ENCODE measurements around the gene ABLIM1. TPM values are rescaled to one million over a fixed set of nuclear protein-coding genes. Genes with fewer than 3 reads are reported as not detected.

The ABLIM1 gene
- total RNA-seq, 1 donor from 2014 or later = 70.0 TPM

- H4K20me1 ChIP-seq (ENCODE audit: insufficient read depth, low read length) = no peaks in the 10 kb centered on the region
- peaks cover 24% of the 10 kb centered on the region for H3K4me1 ChIP-seq (ENCODE audit: insufficient read depth, low read length)
- Mint-ChIP-seq H3K27ac (ENCODE audit: unreplicated experiment) (peak overlapping the region; percentile 48), H3K27me3 (ENCODE audit: low read depth, unreplicated experiment) (no peaks in the 10 kb centered on the region), H3K36me3 (ENCODE audit: low read depth, unreplicated experiment) (peaks cover 10% of the 10 kb centered on the region), H3K9me3 (ENCODE audit: unreplicated experiment) (peaks cover 4% of the 10 kb centered on the region), H3K4me3 (ENCODE audit: unreplicated experiment) (no peak overlapping the region), H3K4me1 (ENCODE audit: low read depth, unreplicated experiment) (peaks cover 39% of the 10 kb centered on the region)
- no peaks in the 10 kb centered on the region for H3K36me3 ChIP-seq (ENCODE audit: insufficient read depth, low read length)
- no peak overlapping the region for H3K4me3 ChIP-seq (ENCODE audit: insufficient read depth, low read depth, low read length)
- H2AFZ ChIP-seq (ENCODE audit: low read depth, low read length) = no peak overlapping the region
- peak; percentile 51 for DNase-seq (ENCODE audit: low read depth)
- no peaks in the 10 kb centered on the region for H3K79me2 ChIP-seq (ENCODE audit: insufficient read depth, low read length)
- H3K9ac ChIP-seq (ENCODE audit: low read length) = no peak overlapping the region
- H3K4me2 ChIP-seq (ENCODE audit: low read length) = peak overlapping the region; percentile 28
- no peaks in the 10 kb centered on the region for H3K9me3 ChIP-seq (ENCODE audit: insufficient read depth, low read depth, low read length)
- no peak overlapping the region for H3K27ac ChIP-seq (ENCODE audit: low read depth, low read length)
- FAIRE-seq = no peak
- no peak for TF ChIP-seq EZH2 (IDR thresholded peaks at IDR 0.05; ENCODE audit: insufficient read depth, low read length)
- TF ChIP-seq, protein P1, sequence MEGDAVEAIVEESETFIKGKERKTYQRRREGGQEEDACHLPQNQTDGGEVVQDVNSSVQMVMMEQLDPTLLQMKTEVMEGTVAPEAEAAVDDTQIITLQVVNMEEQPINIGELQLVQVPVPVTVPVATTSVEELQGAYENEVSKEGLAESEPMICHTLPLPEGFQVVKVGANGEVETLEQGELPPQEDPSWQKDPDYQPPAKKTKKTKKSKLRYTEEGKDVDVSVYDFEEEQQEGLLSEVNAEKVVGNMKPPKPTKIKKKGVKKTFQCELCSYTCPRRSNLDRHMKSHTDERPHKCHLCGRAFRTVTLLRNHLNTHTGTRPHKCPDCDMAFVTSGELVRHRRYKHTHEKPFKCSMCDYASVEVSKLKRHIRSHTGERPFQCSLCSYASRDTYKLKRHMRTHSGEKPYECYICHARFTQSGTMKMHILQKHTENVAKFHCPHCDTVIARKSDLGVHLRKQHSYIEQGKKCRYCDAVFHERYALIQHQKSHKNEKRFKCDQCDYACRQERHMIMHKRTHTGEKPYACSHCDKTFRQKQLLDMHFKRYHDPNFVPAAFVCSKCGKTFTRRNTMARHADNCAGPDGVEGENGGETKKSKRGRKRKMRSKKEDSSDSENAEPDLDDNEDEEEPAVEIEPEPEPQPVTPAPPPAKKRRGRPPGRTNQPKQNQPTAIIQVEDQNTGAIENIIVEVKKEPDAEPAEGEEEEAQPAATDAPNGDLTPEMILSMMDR (IDR thresholded peaks at IDR 0.05; ENCODE audit: insufficient read depth, low read depth, low read length) = no peak
- peaks cover 3% of the 10 kb centered on the region for H3K27me3 ChIP-seq (ENCODE audit: insufficient read depth, low read length)
Measured at GRCh38 chr10:114388275-114388674, 269.8 kb downstream of the ABLIM1 start.

- Histone ChIP-seq H3K4me2 (ENCODE audit: low read length) (no peak overlapping the region), H3K27me3 (ENCODE audit: insufficient read depth, low read length) (peaks cover 3% of the 10 kb centered on the region), H3K36me3 (ENCODE audit: insufficient read depth, low read length) (no peaks in the 10 kb centered on the region), H3K9me3 (ENCODE audit: insufficient read depth, low read depth, low read length) (no peaks in the 10 kb centered on the region), H3K4me1 (ENCODE audit: insufficient read depth, low read length) (peaks cover 21% of the 10 kb centered on the region), H3K79me2 (ENCODE audit: insufficient read depth, low read length) (no peaks in the 10 kb centered on the region), H3K9ac (ENCODE audit: low read length) (no peak overlapping the region), H4K20me1 (ENCODE audit: insufficient read depth, low read length) (no peaks in the 10 kb centered on the region), H2AFZ (ENCODE audit: low read depth, low read length) (no peak overlapping the region), H3K4me3 (ENCODE audit: insufficient read depth, low read depth, low read length) (no peak overlapping the region), H3K27ac (ENCODE audit: low read depth, low read length) (no peak overlapping the region)
- H3K9me3 Mint-ChIP-seq (ENCODE audit: unreplicated experiment) = peaks cover 7% of the 10 kb centered on the region
- no peak for TF ChIP-seq EZH2 (IDR thresholded peaks at IDR 0.05; ENCODE audit: insufficient read depth, low read length)
- peaks cover 10% of the 10 kb centered on the region for H3K36me3 Mint-ChIP-seq (ENCODE audit: low read depth, unreplicated experiment)
- DNase-seq (ENCODE audit: low read depth) (no peak), FAIRE-seq (no peak)
- H3K27ac Mint-ChIP-seq (ENCODE audit: unreplicated experiment) = peak overlapping the region; percentile 29
- peaks cover 34% of the 10 kb centered on the region for H3K4me1 Mint-ChIP-seq (ENCODE audit: low read depth, unreplicated experiment)
- no peaks in the 10 kb centered on the region for H3K27me3 Mint-ChIP-seq (ENCODE audit: low read depth, unreplicated experiment)
- H3K4me3 Mint-ChIP-seq (ENCODE audit: unreplicated experiment) = no peak overlapping the region
Measured at GRCh38 chr10:114387784-114388183, 270.3 kb downstream of the ABLIM1 start.

DNA sequence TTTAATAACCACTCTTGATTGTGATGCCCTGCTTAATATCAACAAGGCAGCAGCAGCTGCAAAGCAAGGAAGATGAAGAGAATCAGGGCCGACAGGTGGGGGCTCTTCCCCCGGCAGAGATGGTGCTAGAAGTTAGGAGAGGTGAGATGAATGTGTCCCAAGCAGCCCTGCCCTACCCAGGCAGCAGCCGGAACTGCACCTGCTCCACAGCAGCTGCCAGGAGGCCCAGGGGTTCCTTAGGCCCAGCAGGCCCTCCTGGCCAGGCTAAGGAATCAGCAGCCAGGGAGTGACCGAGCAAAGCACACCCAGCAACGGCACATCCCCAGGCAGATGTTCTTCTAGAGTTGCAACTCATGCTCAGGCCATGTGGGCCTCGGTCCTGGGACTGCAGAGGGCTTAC is 271.6 kb downstream of the ABLIM1 start:
- FAIRE-seq (no peak), DNase-seq (ENCODE audit: low read depth) (no peak)
- peaks cover 7% of the 10 kb centered on the region for H3K9me3 Mint-ChIP-seq (ENCODE audit: unreplicated experiment)
- Histone ChIP-seq H3K4me2 (ENCODE audit: low read length) (no peak overlapping the region), H3K36me3 (ENCODE audit: insufficient read depth, low read length) (no peaks in the 10 kb centered on the region), H2AFZ (ENCODE audit: low read depth, low read length) (no peak overlapping the region), H3K27me3 (ENCODE audit: insufficient read depth, low read length) (peaks cover 6% of the 10 kb centered on the region), H3K9ac (ENCODE audit: low read length) (no peak overlapping the region), H3K4me1 (ENCODE audit: insufficient read depth, low read length) (peaks cover 21% of the 10 kb centered on the region), H3K4me3 (ENCODE audit: insufficient read depth, low read depth, low read length) (no peak overlapping the region), H3K79me2 (ENCODE audit: insufficient read depth, low read length) (no peaks in the 10 kb centered on the region), H3K9me3 (ENCODE audit: insufficient read depth, low read depth, low read length) (no peaks in the 10 kb centered on the region), H3K27ac (ENCODE audit: low read depth, low read length) (no peak overlapping the region), H4K20me1 (ENCODE audit: insufficient read depth, low read length) (no peaks in the 10 kb centered on the region)
- no peaks in the 10 kb centered on the region for H3K27me3 Mint-ChIP-seq (ENCODE audit: low read depth, unreplicated experiment)
- no peak overlapping the region for H3K27ac Mint-ChIP-seq (ENCODE audit: unreplicated experiment)
- H3K36me3 Mint-ChIP-seq (ENCODE audit: low read depth, unreplicated experiment) = peaks cover 10% of the 10 kb centered on the region
- peaks cover 30% of the 10 kb centered on the region for H3K4me1 Mint-ChIP-seq (ENCODE audit: low read depth, unreplicated experiment)
- H3K4me3 Mint-ChIP-seq (ENCODE audit: unreplicated experiment) = no peak overlapping the region
- TF ChIP-seq, protein P1 (IDR thresholded peaks at IDR 0.05; ENCODE audit: insufficient read depth, low read depth, low read length) = no peak
- TF ChIP-seq EZH2 (IDR thresholded peaks at IDR 0.05; ENCODE audit: insufficient read depth, low read length) = no peak
